ENCODE results near the gene RIPK3.

RIPK3 gene

DNA sequence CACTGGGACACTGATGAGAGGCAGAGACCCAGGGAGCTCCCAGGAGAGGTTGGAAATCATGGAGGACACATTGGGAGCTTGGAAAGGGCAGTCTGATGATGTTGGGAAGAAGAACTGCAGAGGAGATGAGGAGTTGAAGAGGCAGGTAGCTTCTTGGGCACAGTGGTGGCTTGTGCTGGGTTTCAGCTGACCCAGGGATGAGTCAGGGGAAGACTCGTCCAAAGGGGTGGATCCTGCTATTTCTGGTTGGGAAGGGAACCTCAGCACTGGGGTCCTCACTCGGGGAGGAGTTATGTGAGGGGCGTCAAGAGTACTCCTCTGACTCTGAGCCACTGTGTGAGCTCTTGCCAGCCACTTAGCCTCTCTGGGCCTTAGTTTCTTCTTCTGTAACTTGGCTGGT, 16.4 kb downstream of the RIPK3 start:
- no peak for DNase-seq (ENCODE audit: low read depth, low spot score)

DNA sequence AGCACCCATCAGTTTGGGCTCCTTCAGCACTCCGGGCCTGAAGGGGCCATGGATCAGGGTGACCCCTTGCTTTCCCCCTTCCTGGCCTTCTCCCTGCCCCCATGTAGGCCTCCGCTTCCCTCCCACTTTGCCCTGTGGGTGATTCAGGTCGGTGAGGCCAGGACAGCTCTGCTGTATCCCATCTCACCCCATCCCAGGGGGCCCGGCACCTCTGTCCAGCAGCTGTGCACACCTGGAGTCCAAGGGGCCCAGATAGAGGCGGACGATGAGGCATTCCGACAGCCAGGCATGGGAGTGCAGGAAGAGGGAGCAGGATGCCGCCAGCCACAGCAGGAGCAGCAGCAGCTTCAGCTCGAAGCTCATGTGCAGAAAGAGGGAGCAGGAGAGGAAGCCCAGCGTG, 17.1 kb downstream of the RIPK3 start:
- no peak for DNase-seq (ENCODE audit: low read depth, low spot score)

DNA sequence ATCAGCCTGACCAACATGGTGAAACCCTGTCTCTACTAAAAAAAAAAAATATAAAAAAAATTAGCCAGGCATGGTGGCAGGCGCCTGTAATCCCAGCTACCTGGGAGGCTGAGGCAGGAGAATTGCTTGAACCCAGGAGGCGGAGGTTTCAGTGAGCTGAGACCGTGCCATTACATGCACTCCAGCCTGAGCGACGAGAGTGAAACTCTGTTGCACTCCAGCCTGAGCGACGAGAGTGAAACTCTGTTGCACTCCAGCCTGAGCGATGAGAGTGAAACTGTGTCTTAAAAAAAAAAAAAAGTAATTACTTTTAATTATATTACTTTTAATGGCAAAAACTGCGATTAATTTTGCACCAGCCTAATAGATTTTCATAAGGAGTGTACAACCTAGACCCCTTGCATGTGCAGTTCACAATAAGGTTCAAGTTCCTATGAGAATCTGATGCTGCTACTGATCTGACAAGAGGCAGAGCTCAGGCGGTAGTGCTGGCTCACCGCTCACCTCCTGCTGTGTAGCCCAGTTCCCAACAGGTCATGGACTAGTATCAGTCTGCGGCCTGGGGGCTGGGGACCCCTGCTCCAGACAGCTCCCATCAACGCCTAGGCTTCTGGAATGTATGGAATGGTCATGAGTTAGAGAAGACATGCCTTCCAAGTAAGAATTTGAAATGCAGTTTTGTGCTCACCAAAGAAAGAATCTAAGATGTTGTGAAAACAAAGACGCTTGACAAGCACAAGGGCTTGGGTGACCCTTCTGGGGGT, 18.4 kb downstream of the RIPK3 start:
- DNase-seq (ENCODE audit: low read depth, low spot score), result no peak

DNA sequence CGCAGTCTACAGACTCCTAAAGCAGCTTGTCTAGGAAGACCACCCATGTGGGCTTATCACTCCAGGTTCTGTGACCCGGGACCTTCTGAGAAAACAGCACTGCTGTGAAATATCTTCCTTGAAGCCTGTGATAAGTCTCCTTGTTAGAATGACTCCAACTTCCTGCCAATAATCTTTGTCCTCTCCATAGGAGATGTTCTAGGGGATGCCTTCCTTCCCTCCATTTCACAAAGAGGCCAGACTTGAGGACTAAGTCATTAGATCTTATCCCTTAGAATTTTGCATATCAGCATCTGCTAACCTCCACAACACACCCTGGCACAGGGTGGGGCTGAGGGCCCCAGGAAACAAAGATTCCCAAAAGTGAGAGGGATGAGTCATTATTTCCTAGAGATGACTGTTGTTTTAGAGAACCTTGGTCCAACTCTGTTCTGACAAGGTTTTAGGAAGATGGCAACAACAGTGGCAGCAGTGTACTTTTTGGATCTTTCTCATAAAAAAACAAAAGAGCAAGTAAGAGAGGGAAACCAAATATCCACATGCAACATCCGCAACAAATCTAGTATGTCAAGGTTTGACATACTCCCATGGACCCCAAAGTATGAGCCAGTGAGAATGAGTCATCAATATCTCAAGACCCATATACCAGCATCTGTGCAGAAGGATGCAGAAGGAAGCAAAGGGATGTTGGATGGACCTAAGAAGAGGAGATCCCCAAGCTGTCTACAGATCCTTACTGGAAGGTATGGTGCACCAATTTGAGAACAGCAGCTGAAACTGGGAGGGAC, 22.5 kb downstream of the RIPK3 start:
- DNase-seq (ENCODE audit: low read depth, low spot score), result no peak

DNA sequence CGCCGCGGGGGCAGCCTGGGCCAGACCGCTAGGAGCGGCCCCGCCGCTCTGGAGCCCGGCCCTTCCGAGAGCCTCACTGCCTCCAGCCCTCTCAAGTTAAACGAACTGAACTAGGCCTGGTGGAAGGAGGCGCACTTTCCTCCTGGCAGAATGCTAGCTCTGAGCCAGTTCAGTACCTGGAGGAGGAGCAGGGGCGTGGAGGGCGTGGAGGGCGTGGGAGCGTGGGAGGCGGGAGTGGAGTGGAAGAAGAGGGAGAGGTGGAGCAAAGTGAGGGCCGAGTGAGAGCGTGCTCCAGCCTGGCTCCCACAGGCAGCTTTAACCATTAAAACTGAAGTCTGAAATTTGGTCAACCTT, 23.2 kb downstream of the RIPK3 start:
- DNase-seq (ENCODE audit: low read depth, low spot score), result no peak

DNA sequence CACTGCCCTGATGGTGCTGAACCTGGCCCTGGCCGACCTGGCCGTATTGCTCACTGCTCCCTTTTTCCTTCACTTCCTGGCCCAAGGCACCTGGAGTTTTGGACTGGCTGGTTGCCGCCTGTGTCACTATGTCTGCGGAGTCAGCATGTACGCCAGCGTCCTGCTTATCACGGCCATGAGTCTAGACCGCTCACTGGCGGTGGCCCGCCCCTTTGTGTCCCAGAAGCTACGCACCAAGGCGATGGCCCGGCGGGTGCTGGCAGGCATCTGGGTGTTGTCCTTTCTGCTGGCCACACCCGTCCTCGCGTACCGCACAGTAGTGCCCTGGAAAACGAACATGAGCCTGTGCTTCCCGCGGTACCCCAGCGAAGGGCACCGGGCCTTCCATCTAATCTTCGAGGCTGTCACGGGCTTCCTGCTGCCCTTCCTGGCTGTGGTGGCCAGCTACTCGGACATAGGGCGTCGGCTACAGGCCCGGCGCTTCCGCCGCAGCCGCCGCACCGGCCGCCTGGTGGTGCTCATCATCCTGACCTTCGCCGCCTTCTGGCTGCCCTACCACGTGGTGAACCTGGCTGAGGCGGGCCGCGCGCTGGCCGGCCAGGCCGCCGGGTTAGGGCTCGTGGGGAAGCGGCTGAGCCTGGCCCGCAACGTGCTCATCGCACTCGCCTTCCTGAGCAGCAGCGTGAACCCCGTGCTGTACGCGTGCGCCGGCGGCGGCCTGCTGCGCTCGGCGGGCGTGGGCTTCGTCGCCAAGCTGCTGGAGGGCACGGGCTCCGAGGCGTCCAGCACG, 23.8 kb downstream of the RIPK3 start:
- no peak for DNase-seq (ENCODE audit: low read depth, low spot score)

DNA sequence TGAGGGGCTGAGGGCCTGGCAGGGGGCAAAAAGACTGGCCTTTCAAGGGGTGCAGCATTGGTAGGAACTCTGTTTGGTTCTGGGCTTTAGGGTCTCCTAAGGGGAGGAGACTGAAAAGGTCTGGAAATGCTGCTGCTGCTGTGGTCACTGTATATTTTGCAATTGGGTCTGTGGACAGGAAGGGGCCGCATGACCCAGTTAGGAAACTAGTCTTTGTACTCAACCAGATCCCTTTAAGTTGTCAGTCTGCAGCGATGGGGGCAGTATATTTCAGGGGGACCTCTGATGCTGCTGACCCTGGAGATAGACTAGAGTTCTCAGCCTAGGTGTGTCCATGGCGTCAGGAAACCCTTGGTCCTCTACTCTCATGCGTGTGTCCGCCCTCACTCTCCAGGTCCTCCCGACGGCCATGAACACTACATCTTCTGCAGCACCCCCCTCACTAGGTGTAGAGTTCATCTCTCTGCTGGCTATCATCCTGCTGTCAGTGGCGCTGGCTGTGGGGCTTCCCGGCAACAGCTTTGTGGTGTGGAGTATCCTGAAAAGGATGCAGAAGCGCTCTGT, 24.5 kb downstream of the RIPK3 start:
- DNase-seq (ENCODE audit: low read depth, low spot score), result no peak

DNA sequence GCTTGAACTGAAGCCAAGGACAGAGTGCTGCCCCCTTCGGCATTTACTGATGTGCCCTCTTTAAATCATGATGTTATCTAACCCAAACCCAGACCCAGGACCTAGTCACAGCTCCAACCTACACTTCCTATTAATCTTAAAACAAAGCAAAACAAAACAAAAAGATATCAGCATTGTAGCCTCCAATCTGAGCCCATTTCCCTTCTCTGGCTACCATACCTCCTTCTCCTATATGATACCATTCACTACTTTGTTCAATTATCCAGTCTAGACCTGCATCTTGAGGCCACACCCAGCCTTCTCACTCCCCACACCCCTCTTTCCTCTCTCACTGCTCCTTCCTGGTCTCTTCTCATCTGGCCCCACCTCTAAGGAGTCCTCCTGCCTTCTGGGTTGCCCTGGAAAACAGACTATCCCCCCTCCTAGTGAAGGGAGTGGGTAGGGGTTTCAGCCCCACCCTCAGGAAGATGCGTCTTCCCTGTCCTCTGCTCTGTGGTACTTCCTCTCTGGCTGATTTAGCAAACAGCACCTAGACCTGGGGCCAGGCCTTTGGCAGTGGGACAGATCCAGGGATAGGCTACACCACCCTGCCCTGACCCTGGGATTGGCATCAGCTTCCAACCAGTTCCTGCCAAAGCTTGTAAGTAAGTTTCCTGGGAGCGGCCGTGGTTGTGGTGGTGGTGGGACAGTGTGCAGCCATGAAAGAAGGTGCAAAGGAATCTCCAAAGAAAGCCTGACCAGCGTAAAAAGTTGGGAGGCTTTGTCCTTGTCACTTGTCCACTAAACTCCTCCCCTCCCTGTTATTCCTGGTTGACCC, 25.2 kb downstream of the RIPK3 start:
- DNase-seq (ENCODE audit: low read depth, low spot score), result no peak

DNA sequence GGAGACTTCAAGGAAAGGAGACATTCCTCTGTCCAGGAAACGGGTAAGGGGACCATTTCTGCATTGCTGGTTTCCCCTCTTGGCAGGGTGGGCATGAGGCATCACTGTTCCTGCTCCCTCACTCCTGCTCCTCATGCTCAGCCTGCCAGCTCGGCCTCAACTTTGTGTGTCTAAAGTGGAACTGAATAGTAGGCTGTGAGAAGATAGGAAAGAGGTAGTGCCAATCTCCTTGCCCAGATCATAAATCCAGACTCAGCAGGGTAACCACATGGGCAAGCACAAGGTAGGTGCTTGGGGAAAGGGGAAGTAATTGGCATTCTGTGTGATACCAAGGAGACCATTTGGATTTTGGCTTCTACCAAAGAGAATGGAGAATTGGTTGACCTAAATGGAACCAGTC, 25.9 kb downstream of the RIPK3 start:
- DNase-seq (ENCODE audit: low read depth, low spot score), result no peak

DNA sequence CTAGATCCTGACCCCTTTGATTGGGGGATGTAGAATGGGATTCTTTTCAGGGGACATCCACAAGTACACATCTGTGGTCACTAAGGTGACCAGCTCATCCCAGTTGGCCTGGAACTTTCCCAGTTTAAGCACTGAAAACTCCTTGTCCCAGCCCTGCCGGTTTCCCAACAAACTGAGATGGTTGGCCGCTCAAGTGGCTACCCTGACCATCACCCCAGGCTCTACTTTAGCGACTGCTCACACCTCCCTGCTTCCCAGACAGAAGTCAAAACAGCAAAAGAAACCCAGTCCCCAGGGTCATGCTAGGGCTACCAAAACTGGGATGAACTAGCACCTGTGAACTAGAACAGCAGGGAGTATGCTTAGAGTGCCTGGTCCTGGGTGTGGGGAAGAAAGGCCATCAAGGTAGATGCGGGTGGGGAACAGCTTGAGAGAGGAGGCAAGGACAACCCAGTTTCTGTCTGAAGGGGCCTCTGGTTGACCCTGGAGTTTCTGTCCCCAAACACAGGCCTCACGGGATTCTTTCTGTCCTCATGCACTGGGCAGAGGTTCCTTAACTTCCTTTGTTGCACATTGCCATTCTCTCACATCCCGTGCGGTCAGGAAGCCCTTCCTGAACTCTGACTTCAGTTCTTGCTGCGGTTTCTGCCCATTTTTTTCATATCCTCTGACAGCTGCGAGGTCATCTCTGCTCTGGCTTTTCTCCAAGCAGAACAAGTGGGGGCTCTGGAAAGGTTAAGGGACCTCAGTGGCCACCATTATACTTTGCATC, 26.9 kb downstream of the RIPK3 start:
- DNase-seq (ENCODE audit: low read depth, low spot score), result no peak

DNA sequence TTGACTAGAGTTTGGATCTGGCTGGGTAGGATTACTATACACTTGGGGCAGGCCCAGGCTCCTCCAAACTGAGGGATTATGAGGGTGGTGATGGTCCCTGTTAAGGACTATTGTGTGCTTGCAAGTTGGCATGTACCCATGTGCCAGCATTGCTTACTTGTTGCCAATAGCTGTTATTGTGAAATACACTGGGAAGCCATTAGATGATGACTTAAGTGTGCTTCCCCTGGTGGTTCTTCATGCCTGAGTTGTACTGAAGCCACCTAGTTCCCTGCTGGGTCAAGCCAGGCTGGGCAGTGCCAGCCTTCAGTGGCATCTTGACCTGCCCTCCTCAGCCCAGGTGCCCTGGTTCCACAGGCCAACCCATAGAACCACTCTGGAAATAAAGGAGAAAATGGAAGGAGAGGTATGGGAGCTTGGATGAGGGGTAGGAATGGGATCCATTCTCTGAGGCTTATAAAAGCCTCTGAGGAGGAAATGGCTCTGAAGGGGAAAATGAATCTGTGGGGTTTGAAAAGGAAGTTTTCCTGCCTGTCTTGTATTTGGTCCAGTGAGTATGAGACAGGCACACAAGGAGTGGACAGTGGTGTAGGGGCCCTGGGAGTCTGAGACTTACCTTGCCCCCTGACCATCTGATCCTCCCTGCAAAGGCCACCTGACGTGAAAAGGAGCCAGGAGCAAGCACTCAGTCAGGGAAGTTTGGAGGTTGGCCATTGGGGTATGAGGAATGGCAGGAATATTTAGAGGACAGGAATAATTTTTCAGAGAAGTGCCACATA, 27.8 kb downstream of the RIPK3 start:
- no peak for DNase-seq (ENCODE audit: low read depth, low spot score)

DNA sequence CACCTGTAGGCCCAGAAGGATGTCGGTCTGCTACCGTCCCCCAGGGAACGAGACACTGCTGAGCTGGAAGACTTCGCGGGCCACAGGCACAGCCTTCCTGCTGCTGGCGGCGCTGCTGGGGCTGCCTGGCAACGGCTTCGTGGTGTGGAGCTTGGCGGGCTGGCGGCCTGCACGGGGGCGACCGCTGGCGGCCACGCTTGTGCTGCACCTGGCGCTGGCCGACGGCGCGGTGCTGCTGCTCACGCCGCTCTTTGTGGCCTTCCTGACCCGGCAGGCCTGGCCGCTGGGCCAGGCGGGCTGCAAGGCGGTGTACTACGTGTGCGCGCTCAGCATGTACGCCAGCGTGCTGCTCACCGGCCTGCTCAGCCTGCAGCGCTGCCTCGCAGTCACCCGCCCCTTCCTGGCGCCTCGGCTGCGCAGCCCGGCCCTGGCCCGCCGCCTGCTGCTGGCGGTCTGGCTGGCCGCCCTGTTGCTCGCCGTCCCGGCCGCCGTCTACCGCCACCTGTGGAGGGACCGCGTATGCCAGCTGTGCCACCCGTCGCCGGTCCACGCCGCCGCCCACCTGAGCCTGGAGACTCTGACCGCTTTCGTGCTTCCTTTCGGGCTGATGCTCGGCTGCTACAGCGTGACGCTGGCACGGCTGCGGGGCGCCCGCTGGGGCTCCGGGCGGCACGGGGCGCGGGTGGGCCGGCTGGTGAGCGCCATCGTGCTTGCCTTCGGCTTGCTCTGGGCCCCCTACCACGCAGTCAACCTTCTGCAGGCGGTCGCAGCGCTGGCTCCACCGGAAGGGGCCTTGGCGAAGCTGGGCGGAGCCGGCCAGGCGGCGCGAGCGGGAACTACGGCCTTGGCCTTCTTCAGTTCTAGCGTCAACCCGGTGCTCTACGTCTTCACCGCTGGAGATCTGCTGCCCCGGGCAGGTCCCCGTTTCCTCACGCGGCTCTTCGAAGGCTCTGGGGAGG, 28.9 kb downstream of the RIPK3 start, which contains the start of gene LTB4R:
TSS of gene LTB4R (plus strand) at position 857 of the 959 bp plus-strand sequence. CDS start 4,150 bp downstream, outside the sequence.
- DNase-seq (ENCODE audit: low read depth, low spot score), result no peak

DNA sequence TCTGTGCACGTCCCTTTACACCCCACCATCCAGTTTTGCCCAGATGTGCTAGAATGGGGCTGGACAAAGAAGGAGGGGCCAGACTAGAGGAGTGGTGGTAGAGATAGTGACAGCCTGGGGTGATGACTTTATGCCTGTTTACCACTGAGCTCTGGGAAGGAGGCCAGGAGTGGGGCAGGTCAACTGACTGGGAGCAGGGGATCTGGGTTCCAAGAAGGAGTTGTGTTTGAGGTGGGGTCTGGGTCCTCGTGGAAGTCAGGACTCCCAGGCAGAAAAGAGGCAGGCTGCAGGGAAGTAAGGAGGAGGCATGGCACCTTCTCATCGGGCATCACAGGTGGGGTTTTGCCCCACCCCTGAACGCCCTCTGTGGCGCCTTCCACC, 29.5 kb downstream of the RIPK3 start:
- no peak for DNase-seq (ENCODE audit: low read depth, low spot score)

DNA sequence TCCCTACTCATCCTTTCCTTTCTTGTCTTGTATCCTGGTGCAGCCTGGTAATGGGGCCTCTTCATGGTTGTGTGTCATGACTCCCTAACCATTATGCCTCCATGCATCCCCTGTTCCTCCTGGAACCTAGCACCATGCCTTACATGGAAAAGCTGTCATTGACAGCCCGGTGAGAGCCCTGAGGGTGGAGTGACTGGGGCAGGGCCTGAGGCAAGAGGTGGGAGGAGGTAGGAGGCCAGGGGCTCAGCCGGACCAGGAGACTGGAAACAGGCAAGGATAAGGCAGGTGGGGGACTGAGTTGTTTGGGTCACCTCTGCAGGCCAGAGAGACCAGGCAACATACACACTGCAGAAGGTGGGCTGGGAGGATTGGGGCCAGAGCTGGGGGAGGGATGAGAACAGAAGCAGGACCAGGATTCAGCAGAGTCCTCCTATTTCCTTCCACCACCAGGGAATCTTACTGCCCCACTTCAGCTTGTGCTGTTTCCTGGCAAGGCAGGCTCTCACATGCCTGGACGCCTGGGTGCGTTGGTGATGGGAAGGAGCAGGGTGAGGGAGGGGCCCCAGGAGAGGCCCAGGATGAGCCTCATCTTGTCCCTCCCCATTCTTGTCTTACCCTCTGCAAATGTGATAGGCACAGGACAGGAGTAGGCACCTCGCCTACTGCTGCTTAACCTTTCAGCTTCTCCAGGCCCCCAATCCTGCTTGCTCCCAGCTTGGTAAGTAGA, 30.1 kb downstream of the RIPK3 start, which contains the start of gene LTB4R2:
TSS of gene LTB4R2 (plus strand) at position 603 of the 727 bp plus-strand sequence. CDS start 525 bp downstream, outside the sequence.
- no peak for DNase-seq (ENCODE audit: low read depth, low spot score)

DNA sequence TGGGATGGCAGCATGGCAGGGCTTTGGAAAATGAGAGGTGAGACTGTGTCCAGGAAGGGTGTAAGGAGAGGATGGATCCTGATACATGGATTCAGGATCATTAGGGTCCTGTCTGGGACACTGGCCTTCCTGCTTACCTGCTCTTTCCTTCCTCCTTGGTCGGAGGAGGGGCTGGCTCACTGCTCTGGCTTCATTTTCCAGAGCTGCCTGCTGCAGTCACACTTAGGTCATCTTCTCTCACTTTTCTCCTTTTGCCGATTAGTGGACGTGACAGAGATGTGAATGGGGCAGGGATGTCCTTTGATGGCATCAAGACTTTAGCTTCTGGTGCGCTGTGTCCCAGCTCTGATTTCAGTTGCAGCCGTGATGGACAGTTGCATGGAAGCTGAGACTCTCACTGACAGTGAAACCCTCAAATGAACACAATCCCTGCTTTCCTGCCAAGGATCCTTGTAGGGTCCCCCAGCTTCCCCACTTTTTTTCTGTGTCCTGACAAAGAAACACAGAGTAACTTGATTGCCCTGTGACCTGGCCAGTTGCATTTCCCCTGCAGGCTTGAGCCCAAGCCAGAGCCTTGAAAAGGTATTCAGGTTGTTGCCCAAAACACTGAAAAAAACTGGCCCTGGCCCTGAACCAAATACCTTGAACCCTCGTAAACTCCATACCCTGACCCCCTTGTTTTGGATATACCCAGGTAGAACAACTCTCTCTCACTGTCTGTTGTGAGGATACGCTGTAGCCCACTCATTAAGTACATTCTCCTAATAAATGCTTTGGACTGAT, 31.3 kb downstream of the RIPK3 start:
- no peak for DNase-seq (ENCODE audit: low read depth, low spot score)

DNA sequence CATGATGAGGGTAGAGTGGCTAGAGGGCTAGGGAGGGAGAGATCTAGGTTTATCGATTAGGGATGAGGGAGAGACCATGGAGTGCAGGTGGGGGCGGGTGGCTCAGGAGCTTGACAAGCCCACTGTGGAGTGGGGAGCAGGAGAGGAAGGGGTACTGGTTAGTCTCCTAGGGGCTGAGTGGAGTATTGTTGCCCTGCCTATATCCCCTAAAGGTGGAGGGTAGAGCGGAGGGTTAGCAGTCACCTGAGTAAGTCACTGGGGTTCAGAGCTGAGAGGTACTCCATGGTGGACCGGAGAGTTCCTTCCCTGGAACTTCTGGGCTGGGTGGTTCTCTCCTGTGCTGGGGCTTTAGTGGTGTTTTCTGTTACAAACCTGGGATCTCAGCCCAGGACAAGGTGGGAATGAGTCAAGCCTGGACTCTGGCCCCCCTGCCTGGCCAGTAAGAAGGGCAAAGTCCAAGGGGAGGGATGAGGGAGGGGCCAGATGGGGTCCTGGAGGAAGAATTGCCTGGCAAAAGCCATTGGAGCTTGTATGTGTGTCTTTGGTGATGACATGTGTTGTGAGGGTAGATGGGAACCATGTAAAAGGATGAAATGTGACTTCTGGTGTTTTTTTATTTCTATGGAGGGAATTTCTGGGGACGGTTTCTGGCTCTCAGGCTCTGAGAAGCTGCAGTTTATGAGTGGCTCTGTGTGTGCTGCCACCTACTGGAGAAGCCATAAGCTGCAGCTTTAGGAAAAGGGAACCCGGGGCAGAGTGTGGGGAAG, 32.0 kb downstream of the RIPK3 start, which contains the start of gene CIDEB:
TSS of gene CIDEB (minus strand) at position 403 of the 767 bp plus-strand sequence. CDS start at position 284, 119 bp downstream.
- DNase-seq (ENCODE audit: low read depth, low spot score), result no peak

All from brain pericyte (primary cell).